Fibroblast of skin of scalp (primary cell): ENCODE measurements around the gene IFNLR1.

Experiments
- DNase-seq: peaks from one replicate; pipeline ENCODE4 v3.0.0-alpha.2; 2013

IFNLR1 gene

DNA sequence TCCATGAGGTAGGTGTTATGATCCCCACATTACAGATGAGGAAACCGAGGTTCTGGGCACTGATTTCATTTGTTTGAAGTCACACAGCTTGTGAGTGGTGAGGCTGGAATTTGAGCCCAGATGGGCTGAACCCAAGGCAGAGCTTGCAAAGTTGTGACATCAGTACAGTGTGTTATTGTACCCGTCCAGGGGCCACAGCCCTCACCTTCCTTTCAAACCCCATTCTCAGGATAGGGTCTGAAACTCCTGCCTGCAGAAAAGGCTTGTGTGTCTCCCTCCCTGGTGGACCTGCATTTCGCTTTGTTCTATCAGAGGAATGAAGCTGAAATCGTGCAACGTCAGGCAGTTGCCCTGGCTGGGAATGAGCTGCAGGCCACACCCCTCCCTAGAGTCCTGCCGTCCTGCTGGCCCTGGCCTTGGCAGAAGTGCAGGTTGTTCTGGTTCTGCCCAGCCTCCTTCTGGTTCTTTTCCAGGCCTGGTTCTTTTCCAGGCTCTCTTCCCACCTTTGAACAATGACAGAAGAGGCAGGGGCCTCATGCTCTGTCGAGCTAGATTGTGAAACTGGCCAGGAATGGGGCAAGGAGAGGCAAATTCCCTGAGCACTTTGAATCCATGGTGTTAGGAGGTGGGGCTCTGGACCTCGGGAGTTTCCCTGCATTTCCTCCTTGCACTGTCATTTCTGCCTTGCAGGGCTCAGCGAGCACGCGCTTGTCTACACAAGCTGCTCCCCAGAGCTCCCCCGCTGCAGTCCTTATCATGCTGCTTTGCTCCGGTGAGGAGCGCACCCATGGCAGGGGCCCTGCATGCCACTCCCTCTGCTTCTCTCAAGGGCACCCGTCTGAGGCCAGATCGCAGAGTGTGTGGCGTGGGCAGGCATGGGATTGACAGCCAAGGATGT is 67.0 kb downstream of the IFNLR1 start:
- DNase-seq, result no peak

DNA sequence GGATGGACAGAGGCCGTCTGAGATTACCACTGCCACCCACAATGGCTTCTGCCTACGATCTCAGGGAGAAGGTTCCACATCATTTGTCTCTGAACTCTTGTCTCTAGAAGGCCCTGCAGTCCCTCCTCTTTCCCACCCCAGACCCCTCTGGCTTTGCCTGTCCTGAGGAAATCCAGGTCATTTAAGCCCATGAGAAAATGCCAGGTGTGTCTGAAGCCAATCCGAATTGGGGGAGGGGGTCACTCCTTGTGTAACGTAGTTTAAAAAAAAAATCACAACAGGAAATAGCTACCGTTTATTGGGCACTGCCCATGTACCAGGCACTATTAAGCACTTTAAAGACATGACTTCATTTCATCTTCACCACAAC is 67.6 kb downstream of the IFNLR1 start:
- DNase-seq, result no peak

DNA sequence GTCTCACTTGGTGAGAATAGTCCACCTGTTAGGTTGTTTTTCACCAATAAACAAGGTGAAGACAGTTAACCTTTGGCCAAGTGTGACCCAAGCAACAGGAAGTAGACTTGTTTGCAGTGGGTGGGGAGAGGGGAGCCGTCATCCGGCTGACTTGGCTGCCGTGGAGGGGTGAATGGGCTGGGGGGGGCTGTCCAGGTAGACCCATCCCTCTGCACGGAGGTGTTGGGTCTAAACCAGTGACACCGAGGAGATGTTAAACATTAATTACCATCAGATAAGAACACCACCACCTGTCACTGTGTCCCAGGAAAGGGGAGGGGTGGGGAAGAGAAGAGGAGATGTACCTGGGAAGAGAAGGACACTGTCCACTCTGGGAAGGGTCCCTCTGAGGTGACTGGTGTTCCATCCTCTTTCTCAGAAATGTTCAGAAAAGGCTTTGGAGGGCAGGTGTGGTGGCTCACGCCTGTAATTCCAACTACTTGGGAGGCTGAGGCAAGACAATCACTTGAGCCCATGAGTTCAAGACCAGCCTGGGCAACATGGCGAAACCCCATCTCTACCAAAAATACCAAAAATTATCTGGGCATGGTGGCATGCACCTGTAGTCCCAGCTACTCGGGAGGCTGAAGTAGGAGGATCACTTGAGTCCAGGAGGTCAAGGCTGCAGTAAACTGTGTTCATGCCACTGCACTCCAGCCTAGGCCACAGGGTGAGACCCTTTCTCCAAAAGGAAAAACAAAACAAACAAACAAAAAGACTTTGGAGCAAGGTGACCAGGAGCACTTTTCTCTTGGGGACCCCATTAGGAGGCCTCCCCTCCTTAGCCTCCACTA is 68.5 kb downstream of the IFNLR1 start:
- no peak for DNase-seq

DNA sequence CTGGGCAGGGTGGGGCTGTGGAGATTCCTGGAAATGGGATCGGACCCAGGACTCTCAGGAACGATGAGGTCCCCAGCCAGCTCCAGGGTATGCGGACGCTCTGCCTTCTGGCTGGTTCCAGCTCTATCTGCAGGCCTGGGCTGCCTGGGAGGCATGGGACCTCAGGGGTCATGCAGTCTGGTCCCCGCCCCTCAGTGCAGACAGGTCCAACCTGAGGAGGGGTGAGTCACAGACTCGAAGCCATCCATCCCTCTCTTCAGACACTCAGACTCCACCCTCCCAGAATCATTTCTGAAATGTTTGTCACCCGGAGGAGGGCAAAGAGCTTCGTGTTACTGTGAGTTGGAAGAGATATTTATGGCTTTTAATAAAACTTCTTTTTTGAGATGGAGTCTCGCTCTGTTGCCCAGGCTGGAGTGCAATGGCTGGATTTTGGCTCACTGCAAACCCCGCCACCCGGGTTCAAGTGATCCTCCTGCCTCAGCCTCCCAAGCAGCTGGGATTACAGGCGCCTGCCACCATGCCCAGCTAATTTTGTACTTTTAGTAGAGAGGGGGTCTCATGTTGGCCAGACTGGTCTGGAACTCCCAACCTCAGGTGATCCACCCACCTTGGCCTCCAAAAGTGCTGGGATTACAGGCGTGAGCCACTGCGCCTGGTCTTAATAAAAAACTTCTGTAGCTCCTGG is 69.2 kb downstream of the IFNLR1 start:
- peak; percentile 54 for DNase-seq

DNA sequence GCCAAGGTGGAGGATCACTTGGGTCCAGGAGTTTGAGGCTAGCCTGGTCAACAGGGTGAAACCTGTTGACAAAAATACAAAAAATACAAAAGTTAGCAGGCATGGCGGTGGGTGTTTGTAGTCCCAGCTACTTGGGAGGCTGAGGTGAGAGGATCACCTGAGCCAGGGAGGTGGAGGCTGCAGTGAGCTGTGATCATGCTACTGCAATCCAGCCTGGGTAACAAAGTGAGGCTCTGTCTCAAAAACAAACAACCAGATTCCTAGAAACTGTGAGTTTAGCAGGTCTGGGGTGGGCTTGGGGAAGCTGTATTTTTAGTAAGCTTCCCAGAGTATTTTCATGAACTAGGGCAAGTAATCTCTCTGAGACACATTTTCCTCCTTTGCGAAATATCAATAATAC is 70.0 kb downstream of the IFNLR1 start:
- no peak for DNase-seq

DNA sequence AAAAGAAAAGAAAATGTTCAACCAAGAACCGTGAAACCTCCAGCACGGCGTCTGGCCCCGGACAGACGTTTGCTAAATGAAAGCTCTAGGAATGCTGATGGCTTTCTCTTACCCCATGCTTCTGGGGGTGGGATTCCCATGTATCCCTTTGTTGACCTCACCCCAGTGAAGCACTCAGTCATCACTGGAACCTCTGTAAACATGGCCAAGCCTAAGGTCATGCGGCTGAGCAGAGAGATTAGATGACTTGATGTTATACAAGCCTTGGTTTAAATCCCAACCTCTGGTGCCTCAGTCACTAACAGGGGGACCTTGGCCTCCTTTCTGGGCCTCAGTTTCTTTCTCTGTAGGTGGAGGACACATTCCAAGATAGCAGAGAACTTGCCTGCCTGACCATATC is 72.3 kb downstream of the IFNLR1 start:
- DNase-seq, result no peak

DNA sequence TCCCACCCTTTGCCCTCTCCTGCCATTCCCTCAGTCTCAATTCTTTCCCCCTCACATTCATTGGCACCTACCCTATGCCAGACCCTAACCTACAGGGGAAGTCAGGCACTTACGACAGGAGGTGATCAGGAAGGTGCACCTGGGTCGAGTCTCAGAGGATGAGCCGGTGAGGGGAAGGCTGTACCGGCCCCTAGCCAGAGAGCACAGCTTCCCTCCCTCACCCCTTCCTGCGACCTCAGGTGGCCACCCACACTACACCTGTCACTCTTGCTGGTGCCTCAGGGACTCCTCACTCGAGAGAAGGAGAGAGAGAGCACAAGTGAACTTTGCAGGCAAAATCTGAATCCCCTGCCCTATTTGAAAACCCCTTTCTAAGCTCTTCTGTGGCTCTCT is 73.5 kb downstream of the IFNLR1 start:
- no peak for DNase-seq

DNA sequence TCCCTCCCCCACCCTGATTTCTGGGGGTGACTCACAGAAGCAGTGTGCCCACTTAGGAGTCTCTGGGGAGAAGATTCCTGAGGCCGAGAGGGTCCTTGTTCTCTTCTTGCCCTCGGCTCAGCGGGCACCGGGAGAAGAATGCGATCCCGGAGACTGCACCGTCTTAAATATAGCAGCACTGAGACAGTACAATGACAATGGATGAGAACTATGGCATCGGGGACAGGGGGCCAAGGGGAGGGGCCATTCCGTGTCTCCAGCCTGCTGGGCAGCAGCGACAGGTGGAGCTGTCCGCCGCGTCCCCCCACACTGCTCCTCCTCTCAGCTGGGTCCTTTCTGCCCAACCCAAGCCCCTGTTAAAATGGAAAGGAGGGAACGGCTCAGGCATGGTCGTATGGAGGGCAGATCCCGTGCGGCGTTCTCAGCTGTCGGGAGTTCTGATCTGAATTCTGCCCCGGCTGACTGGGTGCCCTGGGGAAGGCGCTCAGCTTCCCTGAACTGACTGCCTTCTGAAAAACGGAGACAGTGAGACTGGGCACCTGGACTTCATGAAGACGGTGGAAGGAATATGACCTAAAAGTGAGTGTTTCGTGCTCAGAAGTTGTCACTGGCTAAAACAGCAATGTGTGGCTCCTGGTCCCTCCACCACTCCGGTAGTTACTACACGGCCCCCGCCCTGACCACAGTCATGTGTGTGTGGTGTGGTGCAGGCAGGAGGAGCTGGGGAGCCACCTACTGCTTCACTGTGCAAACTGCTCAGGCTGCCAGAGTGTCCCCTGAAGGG is 74.9 kb downstream of the IFNLR1 start, which contains the start of gene MYOM3:
Gene MYOM3 (minus strand): TSS at position 140 of the 784 bp plus-strand sequence. CDS start 3,499 bp downstream, outside the sequence.
- DNase-seq, result peak; percentile 75

DNA sequence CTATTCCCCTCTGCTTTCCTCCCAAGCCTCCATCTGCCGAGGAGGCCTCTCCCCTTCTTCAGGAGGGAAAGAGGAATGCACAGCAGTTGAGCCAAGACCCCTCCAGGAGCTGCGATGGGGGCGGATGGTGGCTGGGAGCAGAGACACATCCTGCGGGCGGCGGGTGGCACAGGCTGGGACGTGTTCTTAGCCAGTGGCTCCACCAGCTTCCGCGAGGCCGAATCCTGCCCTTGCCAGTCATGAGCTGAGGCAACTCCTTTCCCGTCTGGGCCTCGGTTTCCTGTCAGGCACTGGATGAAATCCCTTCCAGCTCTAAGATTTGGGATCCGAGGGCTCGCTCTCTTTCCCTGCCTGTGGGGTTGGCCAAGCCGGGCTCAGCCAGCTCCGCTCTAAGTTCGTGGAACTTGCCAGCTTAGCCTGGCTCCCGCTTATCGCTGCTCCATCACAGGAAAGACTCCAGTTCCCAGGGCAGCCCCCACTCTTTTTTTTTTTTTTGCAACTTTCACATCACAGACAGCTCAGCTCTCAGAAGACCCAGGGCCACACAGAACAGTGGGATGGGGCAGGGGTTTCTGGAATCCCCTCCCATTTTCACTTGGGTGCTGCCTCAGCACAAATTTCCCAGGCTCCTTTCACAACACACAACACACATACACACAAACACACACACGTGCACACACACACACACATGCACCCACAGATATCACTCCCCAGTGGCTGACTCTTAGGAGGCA is 75.7 kb downstream of the IFNLR1 start:
- no peak for DNase-seq

DNA sequence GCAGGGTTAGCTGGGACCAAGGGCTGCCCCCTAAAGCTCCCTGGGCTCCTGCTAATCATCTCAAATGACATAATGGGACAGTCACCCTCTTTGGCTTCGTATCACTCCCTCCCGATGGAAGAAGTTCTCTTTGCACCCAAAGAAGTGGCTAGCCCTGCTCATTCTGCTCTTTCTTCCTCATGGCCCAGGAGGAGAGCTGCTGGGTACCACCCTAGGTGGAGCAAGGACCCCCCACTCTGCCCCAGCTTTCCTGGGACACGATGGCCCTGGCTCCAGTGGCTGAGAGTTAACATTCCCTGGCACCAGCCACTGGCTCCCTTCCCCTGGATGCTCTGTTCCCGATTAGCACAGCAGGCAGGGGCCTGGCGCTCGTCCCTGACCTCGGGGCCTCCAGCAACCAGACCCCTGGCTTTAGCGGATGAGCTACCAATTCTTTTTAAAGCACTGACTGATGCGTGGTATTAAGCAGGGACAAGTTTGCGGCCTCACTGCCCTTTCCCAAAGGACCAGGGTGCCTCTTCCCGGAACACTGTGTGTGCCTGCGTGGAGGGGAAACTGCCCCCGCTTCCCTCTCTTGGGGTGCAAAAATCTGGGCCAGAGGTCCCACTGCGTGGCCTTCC is 76.3 kb downstream of the IFNLR1 start:
- DNase-seq, result no peak

DNA sequence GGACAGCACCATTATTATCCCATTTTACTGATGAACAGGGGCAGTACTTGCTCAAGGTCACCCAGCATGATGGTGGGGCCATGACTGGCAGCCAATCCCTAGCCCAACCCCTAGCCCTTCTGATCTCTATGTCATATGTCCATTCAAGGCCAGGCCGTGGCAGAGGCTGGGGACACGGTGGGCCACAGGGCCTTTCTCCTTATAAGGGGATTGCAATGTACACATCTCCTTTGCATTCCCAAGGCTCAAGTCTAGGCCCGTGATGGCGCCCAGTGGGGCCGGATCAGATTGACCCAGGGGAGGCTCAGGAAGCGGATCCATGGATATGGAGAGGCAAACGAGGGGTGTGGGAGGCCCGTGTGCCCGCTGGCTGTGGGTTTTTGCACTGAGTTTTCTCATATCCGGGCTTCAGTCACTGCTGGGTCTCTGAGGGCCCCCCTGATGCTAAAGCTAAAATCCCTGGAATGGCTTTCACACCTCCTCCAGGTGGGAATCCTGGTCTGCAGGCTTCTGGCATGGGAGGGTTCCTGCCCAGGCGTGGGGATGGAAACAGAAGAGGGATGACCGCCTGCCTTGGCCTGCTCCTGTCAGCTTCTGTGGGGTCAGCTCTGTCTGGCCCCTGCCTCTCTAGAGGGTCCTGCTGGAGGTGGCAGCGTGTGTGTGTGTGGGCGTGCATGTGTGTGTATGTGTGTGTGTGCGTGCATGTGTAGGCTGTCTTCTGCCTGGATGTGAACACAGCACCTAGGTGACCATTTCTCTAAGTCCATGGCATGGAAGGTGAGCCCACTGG is 77.2 kb downstream of the IFNLR1 start:
- DNase-seq, result no peak

DNA sequence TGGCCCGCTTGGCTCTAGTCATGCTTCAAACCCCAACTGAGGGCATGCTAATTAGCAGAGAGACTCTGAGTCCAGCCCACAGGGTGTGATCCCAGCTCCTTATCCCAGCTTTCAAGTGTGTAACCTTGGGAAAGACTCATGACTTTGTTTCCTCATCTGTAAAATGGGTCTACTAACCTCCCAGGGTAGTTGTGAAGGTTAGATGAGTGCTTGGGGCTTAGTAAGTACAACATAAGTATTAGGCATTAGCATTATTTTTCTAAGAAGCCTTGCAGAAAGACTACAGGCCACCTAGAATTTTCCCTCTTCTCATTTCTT is 78.0 kb downstream of the IFNLR1 start:
- DNase-seq, result no peak

DNA sequence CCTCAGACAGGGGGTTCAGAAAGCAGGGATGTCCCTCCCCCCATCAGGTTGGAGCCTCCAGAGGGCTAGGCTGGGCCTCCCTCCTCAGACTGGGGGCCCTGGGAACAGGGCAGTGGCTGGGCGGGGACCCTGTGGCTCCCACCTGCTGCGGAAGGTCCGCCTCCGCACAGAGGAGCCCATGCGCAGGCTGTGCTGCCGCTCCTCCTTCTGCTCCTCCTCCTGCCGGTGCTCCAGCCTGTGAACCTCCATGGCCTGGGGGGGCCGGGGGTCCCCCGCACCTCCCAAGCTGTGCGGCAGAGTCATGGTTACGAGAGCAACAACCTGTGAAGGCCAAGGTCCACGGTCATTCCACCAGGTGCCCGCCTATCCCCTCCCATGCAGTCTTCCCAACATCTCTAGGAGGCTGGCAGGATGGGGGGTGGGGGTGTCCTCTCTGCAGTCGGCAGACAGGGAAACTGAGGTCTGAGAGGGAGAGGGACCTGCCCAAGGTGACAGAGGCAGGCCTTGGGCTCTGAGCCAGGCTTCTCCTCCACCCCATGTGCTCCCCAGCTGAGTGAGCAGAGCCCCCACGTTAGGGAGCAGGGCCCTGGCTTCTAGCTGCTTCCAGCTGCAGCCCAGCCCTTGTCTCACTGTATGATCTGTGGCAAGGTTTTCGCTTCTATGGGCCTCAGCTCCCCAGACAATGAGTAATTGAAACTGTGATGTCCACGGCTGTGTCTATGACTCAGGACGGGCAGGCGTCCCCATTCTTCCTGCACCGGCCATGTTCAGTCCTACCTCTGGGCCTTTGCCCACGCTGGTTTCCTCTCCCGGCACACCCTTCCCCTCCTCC is 78.5 kb downstream of the IFNLR1 start:
- peak; percentile 73 for DNase-seq

DNA sequence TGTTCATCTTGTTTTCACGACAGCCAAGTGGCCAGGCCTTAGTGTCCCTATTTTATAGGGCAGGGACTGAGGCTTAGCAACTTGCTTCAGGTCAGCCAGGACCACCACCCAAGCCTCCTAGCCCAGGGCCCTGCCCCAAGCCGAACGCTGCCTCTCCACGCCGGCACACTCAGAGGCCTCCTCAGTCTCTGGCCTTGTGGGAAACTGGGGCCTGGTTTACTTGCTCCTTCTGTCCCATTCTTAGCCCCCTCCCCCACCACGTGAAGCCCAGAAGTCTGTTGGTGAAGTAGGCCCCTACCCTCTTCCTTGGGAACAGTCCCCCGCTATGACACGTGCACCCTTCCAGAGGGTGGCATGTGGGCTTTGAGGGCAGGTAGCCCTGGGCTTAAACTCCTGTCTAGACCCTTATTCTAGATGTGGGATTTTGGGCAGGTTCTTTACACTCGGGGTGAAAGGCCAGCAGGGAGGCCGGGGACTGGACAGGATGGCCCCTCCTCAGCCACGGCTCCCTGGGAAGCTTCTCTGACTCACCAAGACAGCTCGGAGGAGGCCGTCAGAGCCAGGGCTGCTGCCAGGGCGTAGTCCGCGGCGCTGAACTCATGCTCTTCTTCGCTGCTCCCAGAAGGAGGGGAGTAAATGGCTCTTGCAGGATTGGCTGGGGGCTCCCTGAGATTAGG is 79.5 kb downstream of the IFNLR1 start:
- peak; percentile 51 for DNase-seq

DNA sequence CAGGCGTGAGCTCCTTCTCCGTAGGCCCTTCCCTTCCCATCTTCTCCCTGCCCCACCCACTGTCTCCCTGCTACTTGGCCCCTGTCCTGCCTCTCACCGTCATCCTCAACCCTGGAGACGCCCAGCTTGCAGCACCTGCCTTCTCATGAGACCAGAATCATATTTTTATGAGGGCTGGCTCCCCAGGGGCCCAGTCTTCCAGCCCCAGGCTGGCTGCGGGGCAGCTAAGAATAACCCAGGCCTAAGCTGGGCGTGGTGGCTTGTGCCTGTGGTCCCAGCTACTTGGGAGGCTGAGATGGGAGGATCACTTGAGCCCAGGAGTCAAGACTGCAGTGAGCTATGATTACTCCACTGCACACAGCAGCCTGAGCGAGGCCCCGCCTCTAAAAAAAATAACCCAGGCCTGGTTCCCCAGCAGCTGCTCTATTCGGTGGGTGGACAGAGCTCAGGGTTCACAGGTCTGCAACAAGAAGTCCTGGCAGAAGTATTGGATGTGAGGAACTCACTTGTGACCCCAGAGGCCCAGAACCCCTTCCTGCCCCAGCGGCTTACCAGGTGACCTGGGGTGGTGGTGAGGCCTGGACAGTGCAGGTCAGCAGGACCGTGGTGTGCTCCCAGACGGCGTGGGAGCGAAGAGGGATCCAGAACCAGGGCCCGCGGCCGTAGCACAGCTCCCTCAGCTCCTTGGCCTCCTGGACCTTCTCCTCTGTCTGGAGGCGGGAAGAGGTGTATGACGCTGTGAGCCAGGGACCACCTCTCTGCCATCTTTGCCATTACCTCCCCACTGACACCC is 81.5 kb downstream of the IFNLR1 start:
- no peak for DNase-seq

DNA sequence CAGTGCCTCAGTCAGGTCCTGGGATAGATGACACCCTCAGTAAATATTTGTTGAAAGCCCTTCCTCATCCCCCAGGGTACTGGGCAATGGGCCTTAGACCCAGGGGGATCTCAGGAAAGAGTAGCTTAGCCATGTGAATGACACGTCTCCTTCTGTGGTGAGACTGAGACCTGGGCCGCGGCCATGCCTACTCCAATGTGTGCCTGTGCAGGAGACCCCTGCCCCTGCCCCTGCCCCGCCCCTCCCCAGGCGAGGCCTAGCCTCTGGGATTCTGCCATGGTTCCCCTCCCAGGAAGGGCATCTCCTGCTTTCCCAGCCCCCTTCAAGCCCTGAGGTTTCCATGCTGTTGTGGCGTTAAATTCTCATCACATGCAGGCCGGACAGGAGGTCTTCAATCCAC is 82.2 kb downstream of the IFNLR1 start:
- DNase-seq, result no peak
